ENCODE measurements around the gene MIA3. TPM values are rescaled to one million over a fixed set of nuclear protein-coding genes. Genes with fewer than 3 reads are reported as not detected.

Gene MIA3
- total RNA-seq, 4 donors from 2014 or later = 30.4 to 91.5 (median 61.0) TPM

DNA sequence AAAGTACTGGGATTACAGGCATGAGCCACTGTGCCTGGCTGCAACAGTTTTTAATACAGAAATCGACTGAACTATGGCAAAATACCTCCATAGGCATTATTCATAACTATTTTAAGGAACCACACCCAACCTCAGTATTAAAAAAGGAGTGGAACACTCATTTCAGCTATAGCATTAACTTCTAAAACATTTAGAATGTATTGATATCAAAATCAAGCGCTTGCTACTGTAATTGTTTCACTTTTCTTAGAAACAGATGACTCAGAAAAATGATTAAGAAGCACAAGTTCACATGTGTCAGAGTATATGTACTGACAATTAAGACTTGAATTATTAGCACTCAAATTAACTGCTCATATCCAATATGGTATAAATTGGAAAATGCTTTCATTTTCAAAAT is 79.3 kb downstream of the MIA3 start:
- H3K36me3 ChIP-seq = peaks cover 0 to 46% (median 0%) of the 10 kb centered on the region in 3 donors
- 94 to 98% methylated on average over 2 of the region's 2 CpGs for WGBS, 2 donors

DNA sequence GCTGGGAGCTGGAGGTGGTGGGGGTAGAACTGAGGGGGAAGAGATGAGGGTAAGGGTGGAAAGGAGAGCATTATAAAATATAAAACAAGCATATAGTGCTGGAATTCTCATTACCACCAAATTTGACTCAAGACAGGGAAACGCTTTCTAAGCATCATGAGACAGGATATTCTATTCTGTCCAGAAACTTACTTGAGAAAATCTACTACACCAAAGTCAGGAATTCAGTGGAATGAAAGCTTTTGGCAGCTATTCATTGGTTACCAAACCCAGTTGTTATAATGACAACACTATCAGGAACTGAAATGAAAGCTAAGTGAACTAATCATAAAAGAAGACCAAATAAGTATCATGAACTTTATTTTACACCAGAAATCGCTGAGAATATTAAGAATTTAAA is 79.9 kb downstream of the MIA3 start:
- Histone ChIP-seq H3K36me3 (peaks cover 0 to 48% (median 0%) of the 10 kb centered on the region in 3 donors), H3K27me3 (no peaks in the 10 kb centered on the region), H3K4me3 (no peak overlapping the region), H3K27ac (peak overlapping the region in 1 of 4 donors; percentile 14), H3K4me1 (peaks cover 0 to 22% (median 0%) of the 10 kb centered on the region in 4 donors), H3K9me3 (no peaks in the 10 kb centered on the region)
- TF ChIP-seq, protein P1, sequence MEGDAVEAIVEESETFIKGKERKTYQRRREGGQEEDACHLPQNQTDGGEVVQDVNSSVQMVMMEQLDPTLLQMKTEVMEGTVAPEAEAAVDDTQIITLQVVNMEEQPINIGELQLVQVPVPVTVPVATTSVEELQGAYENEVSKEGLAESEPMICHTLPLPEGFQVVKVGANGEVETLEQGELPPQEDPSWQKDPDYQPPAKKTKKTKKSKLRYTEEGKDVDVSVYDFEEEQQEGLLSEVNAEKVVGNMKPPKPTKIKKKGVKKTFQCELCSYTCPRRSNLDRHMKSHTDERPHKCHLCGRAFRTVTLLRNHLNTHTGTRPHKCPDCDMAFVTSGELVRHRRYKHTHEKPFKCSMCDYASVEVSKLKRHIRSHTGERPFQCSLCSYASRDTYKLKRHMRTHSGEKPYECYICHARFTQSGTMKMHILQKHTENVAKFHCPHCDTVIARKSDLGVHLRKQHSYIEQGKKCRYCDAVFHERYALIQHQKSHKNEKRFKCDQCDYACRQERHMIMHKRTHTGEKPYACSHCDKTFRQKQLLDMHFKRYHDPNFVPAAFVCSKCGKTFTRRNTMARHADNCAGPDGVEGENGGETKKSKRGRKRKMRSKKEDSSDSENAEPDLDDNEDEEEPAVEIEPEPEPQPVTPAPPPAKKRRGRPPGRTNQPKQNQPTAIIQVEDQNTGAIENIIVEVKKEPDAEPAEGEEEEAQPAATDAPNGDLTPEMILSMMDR (IDR thresholded peaks at IDR 0.05) = no peak
- TF ChIP-seq EP300 (IDR thresholded peaks at IDR 0.05) (no peak), POLR2A (IDR thresholded peaks at IDR 0.05) (no peak)
- WGBS, 2 donors = 64 to 67% methylated on average over 2 of the region's 2 CpGs
- DNase-seq (ENCODE audit: low spot score in 2 of 2) = no peak

More for the DNA sequence above, 79.3 kb downstream of the MIA3 start:
- no peak overlapping the region for H3K4me3 ChIP-seq
- H3K27ac ChIP-seq = peak overlapping the region in 1 of 4 donors; percentile 14
- TF ChIP-seq, protein P1 (IDR thresholded peaks at IDR 0.05) = no peak
- TF ChIP-seq EP300 (IDR thresholded peaks at IDR 0.05) = no peak
- TF ChIP-seq POLR2A (IDR thresholded peaks at IDR 0.05) = no peak
- DNase-seq (ENCODE audit: low spot score in 2 of 2) = no peak
- H3K27me3 ChIP-seq = no peaks in the 10 kb centered on the region
- peaks cover 0 to 23% (median 0%) of the 10 kb centered on the region in 4 donors for H3K4me1 ChIP-seq
- H3K9me3 ChIP-seq = no peaks in the 10 kb centered on the region

DNA sequence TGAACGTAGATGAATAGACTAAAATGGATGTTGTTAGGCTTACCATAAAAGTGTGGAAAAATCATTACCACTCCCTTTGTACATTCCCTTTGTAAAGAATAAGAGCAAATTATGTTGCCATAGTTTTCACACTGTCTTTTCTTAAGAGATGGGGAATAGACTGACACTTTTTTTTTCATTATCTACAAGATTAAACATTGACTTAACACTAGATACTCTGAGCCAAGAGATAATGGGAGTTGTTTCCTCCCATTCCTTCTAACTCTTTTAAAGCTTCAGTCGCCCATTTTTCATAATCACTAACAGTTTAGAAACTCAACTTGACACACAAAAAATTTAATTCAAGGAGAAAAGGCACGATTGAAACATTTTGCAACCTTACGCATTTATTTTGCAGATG is 84.3 kb downstream of the MIA3 start:
- Histone ChIP-seq H3K27ac (no peak overlapping the region), H3K4me3 (no peak overlapping the region), H3K27me3 (no peaks in the 10 kb centered on the region), H3K9me3 (peaks cover 0 to 6% (median 0%) of the 10 kb centered on the region in 4 donors), H3K36me3 (peaks cover 0 to 48% (median 0%) of the 10 kb centered on the region in 3 donors), H3K4me1 (peaks cover 0 to 8% (median 0%) of the 10 kb centered on the region in 4 donors)
- no peak for DNase-seq (ENCODE audit: low spot score in 2 of 2)
- no peak for TF ChIP-seq POLR2A (IDR thresholded peaks at IDR 0.05)
- TF ChIP-seq EP300 (IDR thresholded peaks at IDR 0.05) = no peak
- 93 to 94% methylated on average over 4 of the region's 4 CpGs for WGBS, 2 donors

DNA sequence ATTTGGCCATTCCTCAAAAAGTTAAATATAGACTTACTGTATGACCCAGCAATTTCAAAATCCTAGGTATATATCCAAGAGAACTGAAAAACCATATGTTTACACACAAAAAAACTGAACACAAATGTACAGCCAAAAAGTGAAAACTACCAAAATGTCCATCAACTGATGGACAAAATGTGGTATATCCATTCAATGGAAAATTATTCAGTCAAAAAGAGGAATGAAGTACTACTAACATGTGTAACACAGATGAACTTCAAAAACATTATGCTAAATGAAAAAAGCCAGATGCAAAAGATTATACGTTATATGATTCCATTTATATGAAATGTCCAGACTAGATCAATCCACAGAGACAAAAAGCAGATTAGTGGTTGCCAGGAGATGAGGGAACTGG is 86.4 kb downstream of the MIA3 start:
- no peaks in the 10 kb centered on the region for H3K27me3 ChIP-seq
- peaks cover 0 to 24% (median 3%) of the 10 kb centered on the region in 4 donors for H3K4me1 ChIP-seq
- peaks cover 0 to 6% (median 0%) of the 10 kb centered on the region in 4 donors for H3K9me3 ChIP-seq
- no peak overlapping the region for H3K27ac ChIP-seq
- H3K36me3 ChIP-seq = peaks cover 0 to 40% (median 0%) of the 10 kb centered on the region in 3 donors
- WGBS, 2 donors = 94 to 96% methylated on average over 1 of the region's 1 CpG
- H3K4me3 ChIP-seq = no peak overlapping the region
- TF ChIP-seq POLR2A (IDR thresholded peaks at IDR 0.05) = no peak
- TF ChIP-seq, protein P1 (IDR thresholded peaks at IDR 0.05) = no peak
- DNase-seq (ENCODE audit: low spot score in 2 of 2) = no peak

DNA sequence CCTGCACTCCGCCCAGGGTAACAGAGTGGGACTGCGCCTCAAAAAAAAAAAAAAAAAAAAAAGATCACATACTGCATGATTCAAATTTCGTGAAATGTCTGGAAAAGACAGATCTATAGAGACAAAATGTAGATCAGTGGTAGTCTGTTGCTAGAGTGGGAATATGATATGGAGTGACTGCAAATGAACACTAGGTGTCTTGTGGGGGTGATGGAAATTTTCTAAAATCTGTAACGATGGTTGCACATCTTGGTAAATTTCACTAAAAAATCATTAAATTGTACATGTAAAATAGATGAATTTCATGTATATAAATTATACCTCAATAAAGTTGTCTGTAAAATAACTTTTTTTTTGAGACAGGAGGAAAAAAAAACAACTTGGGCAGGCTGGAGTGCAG is 88.9 kb downstream of the MIA3 start:
- Histone ChIP-seq H3K4me1 (peaks cover 0 to 44% (median 21%) of the 10 kb centered on the region in 4 donors), H3K9me3 (peaks cover 0 to 6% (median 0%) of the 10 kb centered on the region in 4 donors), H3K27ac (no peak overlapping the region), H3K27me3 (no peaks in the 10 kb centered on the region), H3K4me3 (no peak overlapping the region), H3K36me3 (peaks cover 0 to 15% (median 0%) of the 10 kb centered on the region in 3 donors)
- TF ChIP-seq, protein P1 (IDR thresholded peaks at IDR 0.05) = peak in 1 of 5 experiments; percentile 15
- TF ChIP-seq POLR2A (IDR thresholded peaks at IDR 0.05) = no peak
- 76 to 80% methylated on average over 4 of the region's 4 CpGs for WGBS, 2 donors
- no peak for DNase-seq (ENCODE audit: low spot score in 2 of 2)
